T follicular helper cell (primary cell): ENCODE measurements around the gene COL4A1.

Experiments
- DNase-seq: peaks from one replicate; pipeline ENCODE4 v3.0.0-alpha.2; 2020; ENCODE audit warnings: low read depth

The COL4A1 gene

DNA sequence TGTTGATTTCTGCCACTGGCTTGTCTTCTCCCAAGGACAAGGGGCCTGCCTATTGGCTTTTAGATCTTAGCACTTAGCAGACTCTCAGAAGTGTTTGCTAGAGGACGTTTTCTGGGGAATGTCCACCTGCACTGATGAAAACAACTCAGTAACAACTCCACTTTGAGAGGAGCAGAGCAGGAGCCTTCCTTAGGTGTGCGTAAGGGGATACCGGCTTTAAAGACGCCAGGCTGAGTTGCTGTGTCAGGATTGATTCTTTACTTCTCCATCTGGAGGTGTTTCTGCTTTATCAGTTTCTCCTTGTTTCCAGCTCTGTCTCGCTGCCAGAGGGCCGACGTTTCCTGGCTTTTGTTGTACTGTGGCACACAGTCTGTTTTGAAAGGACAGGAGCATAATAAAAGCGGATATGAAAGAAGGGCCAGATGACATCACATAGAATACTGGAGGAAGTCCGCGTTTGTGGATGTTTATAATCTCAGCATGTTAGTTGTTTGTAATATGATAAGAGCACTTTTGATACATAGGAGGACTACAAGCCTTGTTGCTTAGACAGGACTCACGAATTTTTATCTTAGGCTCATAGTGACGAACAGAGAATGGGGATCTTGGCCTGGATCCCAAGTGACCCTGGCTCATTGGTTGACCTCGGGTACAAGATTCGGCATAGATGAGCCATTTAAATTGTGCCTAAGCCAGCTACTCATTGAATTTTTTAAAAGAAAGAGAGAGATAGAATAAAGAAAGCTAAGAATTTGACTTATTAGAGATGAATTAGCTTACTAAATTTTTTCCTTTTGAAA lies 34.7 kb upstream of the COL4A1 start:
- no peak for DNase-seq

GRCh38 chr13:110340812-110341444 lies 34.0 kb upstream of the COL4A1 start:
- DNase-seq, result peak; percentile 6

DNA sequence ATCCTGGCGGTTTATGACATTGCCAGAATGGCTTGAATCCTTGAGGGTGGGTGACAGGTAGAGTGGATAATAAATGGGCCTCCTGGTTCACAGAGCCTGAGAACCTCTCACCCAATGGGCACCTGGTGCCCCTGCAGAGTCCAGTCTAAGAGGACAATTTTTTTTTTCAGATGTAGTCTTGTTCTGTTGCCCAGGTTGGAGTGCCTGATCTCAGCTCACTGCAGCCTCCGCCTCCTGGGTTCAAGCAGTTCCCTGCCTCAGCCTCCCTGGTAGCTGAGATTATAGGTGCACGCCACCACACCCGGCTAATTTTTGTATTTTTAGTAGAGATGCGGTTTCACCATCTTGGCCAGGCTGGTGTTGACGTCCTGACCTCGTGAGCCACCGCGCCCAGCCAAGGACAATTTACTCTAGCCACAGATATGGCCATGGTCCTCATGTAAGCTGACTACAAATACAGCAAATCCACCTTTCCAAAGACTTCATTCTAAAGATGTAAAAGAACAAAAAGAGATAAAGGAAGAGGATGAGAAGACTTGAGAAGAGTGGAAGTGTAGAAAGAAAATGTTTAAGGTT lies 33.1 kb upstream of the COL4A1 start:
- no peak for DNase-seq

DNA sequence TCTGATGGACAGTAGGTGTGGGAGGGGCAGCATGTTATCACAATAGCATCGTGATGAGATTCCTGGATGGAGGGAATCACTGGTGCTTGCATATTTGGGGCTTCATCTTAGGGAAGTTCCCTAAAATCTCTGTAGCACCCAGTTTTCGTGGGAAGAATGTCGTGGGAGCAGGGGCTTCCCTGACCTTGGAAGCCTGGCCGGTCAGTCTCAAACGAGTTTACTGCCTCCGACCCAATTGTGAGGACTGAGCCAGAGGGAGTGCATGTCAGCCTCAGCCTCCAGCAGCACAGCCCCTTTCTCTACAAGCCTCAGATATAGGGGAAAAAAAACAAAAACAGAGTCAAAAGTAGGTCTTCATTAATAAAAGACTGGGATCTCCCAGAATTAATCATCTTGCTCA lies 32.3 kb upstream of the COL4A1 start:
- DNase-seq, result no peak

DNA sequence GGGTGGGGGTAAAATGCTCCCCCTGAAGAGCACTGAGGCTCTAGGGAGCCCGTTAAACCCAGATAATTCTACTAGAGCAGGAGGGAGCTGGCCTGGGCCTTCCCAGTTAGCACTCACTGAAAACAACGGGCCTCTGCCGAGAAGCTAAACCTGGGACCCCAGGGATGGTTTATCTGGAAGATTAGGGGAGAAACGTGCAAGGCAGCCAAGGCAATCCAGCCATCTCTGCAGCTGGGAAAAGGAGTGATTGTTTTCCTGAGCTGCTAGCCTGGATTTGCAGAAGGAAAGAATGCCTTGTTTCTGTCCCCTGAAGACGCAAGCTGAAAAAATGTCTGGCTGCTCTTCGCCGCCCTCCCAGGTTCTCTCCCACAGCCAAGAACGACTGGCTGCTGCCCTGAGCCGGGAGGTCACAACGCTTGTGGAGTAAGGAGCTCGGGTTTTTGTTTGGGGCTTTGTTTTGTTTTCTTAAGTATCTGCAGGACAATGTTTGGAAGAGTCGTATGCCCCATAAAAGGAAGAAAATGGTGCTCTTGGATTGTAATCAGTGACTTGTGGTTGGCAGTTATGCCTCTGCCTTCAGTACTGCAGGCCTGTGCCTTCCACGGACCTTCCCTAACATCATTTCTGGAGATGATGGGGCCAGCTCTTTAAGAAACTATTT lies 31.6 kb upstream of the COL4A1 start:
- DNase-seq, result no peak

- DNase-seq, result no peak
Observed at GRCh38 chr13:110337247-110337646, 30.3 kb upstream of the COL4A1 start.

- no peak for DNase-seq
Observed at GRCh38 chr13:110336681-110337080, 29.7 kb upstream of the COL4A1 start.

GRCh38 chr13:110336108-110336507 lies 29.2 kb upstream of the COL4A1 start:
- no peak for DNase-seq

GRCh38 chr13:110334841-110335490 lies 28.0 kb upstream of the COL4A1 start:
- DNase-seq, result no peak

DNA sequence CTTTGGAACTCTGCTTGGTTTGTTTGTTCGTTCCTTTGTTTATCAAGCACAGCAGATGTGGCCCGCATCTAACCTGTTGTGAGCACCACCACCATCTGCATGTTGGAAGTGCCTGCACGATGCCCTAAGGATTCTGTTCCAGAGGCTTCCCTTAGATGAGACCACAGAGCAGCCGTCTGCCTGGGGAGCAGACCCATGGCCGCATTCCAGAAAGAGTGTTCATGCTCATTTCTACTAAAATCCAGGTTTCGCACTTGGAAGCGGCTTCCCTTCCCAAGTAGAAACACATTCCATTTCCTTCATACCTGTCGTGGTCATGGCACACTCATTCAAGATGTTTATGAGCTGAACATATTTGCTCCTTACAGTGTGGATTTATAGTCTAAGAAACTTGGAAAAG lies 27.3 kb upstream of the COL4A1 start:
- no peak for DNase-seq

DNA sequence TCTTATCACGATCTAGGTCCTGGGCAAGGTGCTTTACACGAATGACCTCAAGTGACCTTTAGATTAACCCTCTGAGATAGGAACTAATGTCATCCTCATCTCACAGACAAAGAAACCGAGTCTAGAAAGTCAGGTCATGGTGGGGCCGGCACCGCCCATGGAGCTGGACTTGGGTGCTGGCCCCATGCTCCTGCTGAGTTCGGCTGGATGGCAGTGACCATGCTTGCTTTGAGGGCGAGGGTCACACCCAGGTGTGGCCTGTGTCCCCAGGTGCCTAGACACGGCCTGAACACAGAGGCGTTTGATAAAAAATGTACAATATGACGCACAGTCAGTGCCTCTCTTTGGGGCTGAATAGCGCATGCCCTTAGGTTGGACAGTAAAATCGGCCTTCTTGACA lies 26.9 kb upstream of the COL4A1 start:
- DNase-seq, result no peak

DNA sequence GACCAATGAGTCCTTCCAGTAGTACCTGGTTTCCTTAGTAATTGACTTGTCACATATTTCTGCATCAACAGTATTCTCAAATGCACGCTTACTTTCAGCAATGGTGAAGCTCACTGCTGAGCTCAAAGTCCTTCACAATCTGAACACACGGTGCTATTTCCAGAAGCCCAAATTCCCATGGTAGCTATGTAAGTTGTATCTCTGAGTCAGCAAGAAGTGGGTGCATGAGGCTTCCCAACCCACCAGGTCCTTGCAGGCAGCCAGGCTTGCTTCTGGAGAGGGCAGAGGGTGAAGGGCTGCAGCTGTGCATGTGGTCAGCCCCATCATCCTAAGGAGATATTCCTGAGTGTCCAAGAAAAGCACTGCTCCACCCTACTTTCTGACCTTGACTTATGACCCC lies 25.8 kb upstream of the COL4A1 start:
- DNase-seq, result no peak

- no peak for DNase-seq
Observed at GRCh38 chr13:110331362-110331761, 24.4 kb upstream of the COL4A1 start.

- no peak for DNase-seq
Observed at GRCh38 chr13:110330491-110331011, 23.6 kb upstream of the COL4A1 start.

- no peak for DNase-seq
Observed at GRCh38 chr13:110329798-110330461, 23.0 kb upstream of the COL4A1 start.

- DNase-seq, result no peak
Observed at GRCh38 chr13:110329258-110329657, 22.3 kb upstream of the COL4A1 start.

- DNase-seq, result no peak
Observed at GRCh38 chr13:110328573-110328972, 21.6 kb upstream of the COL4A1 start.

- DNase-seq, result no peak
Observed at GRCh38 chr13:110327051-110327721, 20.2 kb upstream of the COL4A1 start.

- DNase-seq, result no peak
Observed at GRCh38 chr13:110326263-110326904, 19.4 kb upstream of the COL4A1 start.

- DNase-seq, result no peak
Observed at GRCh38 chr13:110324026-110324749, 17.2 kb upstream of the COL4A1 start.
